HG03280 (cell line): ENCODE measurements around the gene ARF5.

Source experiments
- ATAC-seq: cut with Tn5 transposase; IDR thresholded peaks from one replicate; pipeline ENCODE4 v1.9.1; 2021; ENCODE audit warnings: mild to moderate bottlenecking, moderate library complexity; ENCODE audit not compliant: unreplicated experiment

ARF5 gene

GRCh38 chr7:127588697-127589482 lies 679 bp downstream of the ARF5 start:
- ATAC-seq: peak; percentile 3

- no peak for ATAC-seq
These were observed 1.7 kb downstream of the ARF5 start for GRCh38 chr7:127589896-127590295.

GRCh38 chr7:127591189-127591588 lies 3.0 kb downstream of the ARF5 start:
- no peak for ATAC-seq

GRCh38 chr7:127591591-127591990 lies 3.4 kb downstream of the ARF5 start:
- ATAC-seq: no peak

- no peak for ATAC-seq
These were observed 4.3 kb downstream of the ARF5 start for GRCh38 chr7:127592550-127592949.

- no peak for ATAC-seq
These were observed 6.3 kb downstream of the ARF5 start for GRCh38 chr7:127594490-127594889.

GRCh38 chr7:127595737-127596136 lies 7.5 kb downstream of the ARF5 start:
- no peak for ATAC-seq

- no peak for ATAC-seq
These were observed 10.1 kb downstream of the ARF5 start for GRCh38 chr7:127598318-127598717.

- ATAC-seq: no peak
These were observed 12.7 kb downstream of the ARF5 start for GRCh38 chr7:127600885-127601284.

GRCh38 chr7:127608446-127608845 lies 20.2 kb downstream of the ARF5 start:
- no peak for ATAC-seq

GRCh38 chr7:127609297-127609696 lies 21.1 kb downstream of the ARF5 start:
- no peak for ATAC-seq

- no peak for ATAC-seq
These were observed 24.1 kb downstream of the ARF5 start for GRCh38 chr7:127612263-127612662.

GRCh38 chr7:127616724-127617123 lies 28.5 kb downstream of the ARF5 start:
- ATAC-seq: no peak

- no peak for ATAC-seq
These were observed 29.8 kb downstream of the ARF5 start, which contains the start of gene PAX4 for GRCh38 chr7:127618042-127618441. Gene PAX4 (minus strand): TSS chr7:127618142. CDS start chr7:127615928, 2,214 bp downstream.

- ATAC-seq: no peak
These were observed 30.6 kb downstream of the ARF5 start for GRCh38 chr7:127618775-127619174.

GRCh38 chr7:127619681-127620405 lies 31.6 kb downstream of the ARF5 start:
- no peak for ATAC-seq

- no peak for ATAC-seq
These were observed 32.4 kb downstream of the ARF5 start for GRCh38 chr7:127620406-127621233.

- ATAC-seq: no peak
These were observed 37.1 kb downstream of the ARF5 start for GRCh38 chr7:127625331-127625730.

GRCh38 chr7:127628445-127628844 lies 40.2 kb downstream of the ARF5 start:
- ATAC-seq: no peak

- no peak for ATAC-seq
These were observed 41.1 kb downstream of the ARF5 start for GRCh38 chr7:127629268-127629854.
